GM23338 (cell line): ENCODE data around the gene NLGN1. TPM values are rescaled to one million over a fixed set of nuclear protein-coding genes. Genes with fewer than 3 reads are reported as not detected.

ENCODE experiments used
- ATAC-seq: fragments of 200-7000 bp; cut with Tn5 transposase; 3 replicates; pipeline ENCODE4 v1.9.1; 2020
- DNase-seq: peaks from one replicate; pipeline ENCODE4 v3.0.0-alpha.2; 2015; ENCODE audit warnings: low spot score
- H2AFZ ChIP-seq: fragments of 200-600 bp; sonication (generic); 2 replicates; pipeline ENCODE4 v1.8.0; 2016; ENCODE audit warnings: antibody characterized with exemption, mild to moderate bottlenecking, moderate library complexity
- H3F3A ChIP-seq: fragments of 200-600 bp; sonication (generic); replicated peaks from 2 replicates; pipeline ENCODE4 v1.8.0; 2017; ENCODE audit warnings: antibody characterized with exemption, mixed run types, low read depth
- H3K27ac ChIP-seq: fragments of 200-600 bp; sonication (generic); 2 replicates; pipeline ENCODE4 v1.6.1; 2016; ENCODE audit warnings: low read depth
- H3K27me3 ChIP-seq: fragments of 200-600 bp; sonication (generic); 2 replicates; pipeline ENCODE4 v1.8.0; 2016; ENCODE audit warnings: mild to moderate bottlenecking, mixed run types, moderate library complexity; ENCODE audit not compliant: insufficient read depth
- H3K36me3 ChIP-seq: fragments of 200-600 bp; sonication (generic); 2 replicates; pipeline ENCODE4 v1.8.0; 2016; ENCODE audit warnings: mild to moderate bottlenecking; ENCODE audit not compliant: insufficient read depth
- H3K4me1 ChIP-seq: fragments of 200-600 bp; sonication (generic); 2 replicates; pipeline ENCODE4 v1.8.0; 2016; ENCODE audit warnings: mild to moderate bottlenecking, moderate library complexity; ENCODE audit not compliant: insufficient read depth
- H3K4me2 ChIP-seq: fragments of 200-600 bp; sonication (generic); 2 replicates; pipeline ENCODE4 v1.7.1; 2017; ENCODE audit warnings: mixed run types
- H3K4me3 ChIP-seq: fragments of 200-600 bp; sonication (generic); 2 replicates; pipeline ENCODE4 v1.6.1; 2016; ENCODE audit warnings: mixed run types
- H3K79me2 ChIP-seq: fragments of 200-600 bp; sonication (generic); replicated peaks from 2 replicates; pipeline ENCODE4 v1.8.0; 2017; ENCODE audit warnings: mild to moderate bottlenecking; ENCODE audit not compliant: insufficient read depth
- H3K9me2 ChIP-seq: fragments of 200-600 bp; sonication (generic); 2 replicates; pipeline ENCODE4 v1.8.0; 2017; ENCODE audit not compliant: insufficient read depth
- H4K20me1 ChIP-seq: fragments of 200-600 bp; sonication (generic); replicated peaks from 2 replicates; pipeline ENCODE4 v1.8.0; 2017; ENCODE audit warnings: mild to moderate bottlenecking; ENCODE audit not compliant: insufficient read depth
- H3K27ac Mint-ChIP-seq: 2 replicates; pipeline ENCODE4 v1.8.0; 2020; ENCODE audit warnings: inconsistent platforms, mild to moderate bottlenecking, moderate library complexity, mixed read lengths
- H3K27me3 Mint-ChIP-seq: 3 replicates; pipeline ENCODE4 v1.8.0; 2022; ENCODE audit warnings: low read depth, mild to moderate bottlenecking, moderate library complexity, mixed read lengths, inconsistent platforms; ENCODE audit not compliant: insufficient read depth, poor library complexity
- H3K36me3 Mint-ChIP-seq: 3 replicates; pipeline ENCODE4 v1.8.0; 2021; ENCODE audit warnings: low read depth, mild to moderate bottlenecking, inconsistent platforms, moderate library complexity, mixed read lengths
- H3K4me1 Mint-ChIP-seq: 3 replicates; pipeline ENCODE4 v1.8.0; 2020; ENCODE audit warnings: mild to moderate bottlenecking, inconsistent platforms, mixed read lengths
- H3K4me3 Mint-ChIP-seq: 3 replicates; pipeline ENCODE4 v1.8.0; 2021; ENCODE audit warnings: moderate library complexity, mild to moderate bottlenecking, inconsistent platforms, mixed read lengths
- H3K9me3 Mint-ChIP-seq: 3 replicates; pipeline ENCODE4 v1.8.0; 2020; ENCODE audit warnings: moderate library complexity, mild to moderate bottlenecking, inconsistent platforms, mixed read lengths
- CREB1 ChIP-seq: fragments of 250-450 bp; sonication (Bioruptor Pico); IDR thresholded peaks from 2 replicates; pipeline ENCODE4 v1.5.0; 2020; ENCODE audit warnings: low read depth, mild to moderate bottlenecking, moderate library complexity
- EZH2 ChIP-seq: fragments of 200-600 bp; sonication (generic); IDR thresholded peaks from one replicate; pipeline ENCODE4 v1.8.0; 2017; ENCODE audit warnings: antibody characterized with exemption, mild to moderate bottlenecking, low read depth; ENCODE audit not compliant: unreplicated experiment
- EZH2phosphoT487 ChIP-seq: fragments of 200-600 bp; sonication (generic); IDR thresholded peaks from one replicate; pipeline ENCODE4 v1.8.1; 2018; ENCODE audit warnings: antibody characterized with exemption; ENCODE audit not compliant: unreplicated experiment
- JUNB ChIP-seq: IDR thresholded peaks from one replicate; pipeline ENCODE4 v1.6.1; 2016; ENCODE audit warnings: antibody characterized with exemption; ENCODE audit not compliant: unreplicated experiment
- NANOG ChIP-seq: IDR thresholded peaks from 2 replicates; pipeline ENCODE4 v1.6.1; 2016; ENCODE audit warnings: antibody characterized with exemption, borderline replicate concordance
- POLR2AphosphoS5 ChIP-seq: IDR thresholded peaks from 2 replicates; pipeline ENCODE4 v1.6.1; 2016; ENCODE audit warnings: antibody characterized with exemption, low read depth
- STAT1 ChIP-seq: IDR thresholded peaks from one replicate; pipeline ENCODE4 v1.6.1; 2016; ENCODE audit warnings: antibody characterized with exemption; ENCODE audit not compliant: unreplicated experiment
- ZNF114 ChIP-seq: fragments of 250-450 bp; sonication (Bioruptor Pico); IDR thresholded peaks from 2 replicates; pipeline ENCODE4 v1.5.0; 2020; ENCODE audit warnings: mild to moderate bottlenecking, moderate library complexity
- ZNF331 ChIP-seq: fragments of 250-450 bp; sonication (Bioruptor Pico); IDR thresholded peaks from 2 replicates; pipeline ENCODE4 v1.5.0; 2020; ENCODE audit warnings: low read depth, mild to moderate bottlenecking, moderate library complexity
- polyA plus RNA-seq: library from polyadenylated mRNA; unstranded; fragments of >200 nt; fragmentation: Nextera tagmentation; extraction: Ambion mirVana; gene quantifications from 2 replicates; pipeline ENCODE4 v1.2.1, GENCODE V29; 2016
- total RNA-seq: library from RNA; depleted of rRNA; stranded (reverse); fragments of >200 nt; shearing (Covaris generic); gene quantifications from 2 replicates; pipeline ENCODE4 v1.2.3, GENCODE V29; 2014
- TF ChIP-seq, protein P1 (sequence below), 2 experiments: fragments of 200-600 bp in 1 of 2; sonication (generic) in 1 of 2; conservative IDR thresholded peaks; 2 replicates each; pipeline versions ENCODE4 v1.5.1 to v1.6.1; 2016 to 2017; ENCODE audit warnings: antibody characterized with exemption in 2 of 2, low read depth in 2 of 2, mild to moderate bottlenecking in 2 of 2, moderate library complexity in 1 of 2
- TF ChIP-seq, protein P2 (sequence below): IDR thresholded peaks from 2 replicates; pipeline ENCODE4 v1.6.1; 2016; ENCODE audit warnings: antibody characterized with exemption
- TF ChIP-seq, protein P3 (sequence below): fragments of 250-450 bp; sonication (Bioruptor Pico); IDR thresholded peaks from 2 replicates; pipeline ENCODE4 v1.5.0; 2020; ENCODE audit warnings: mild to moderate bottlenecking, moderate library complexity
- TF ChIP-seq, protein P4 (sequence below): IDR thresholded peaks from one replicate; pipeline ENCODE4 v1.6.1; 2018; ENCODE audit warnings: antibody characterized with exemption; ENCODE audit not compliant: unreplicated experiment

Gene NLGN1
- total and polyA plus RNA-seq, 2 experiments from 2014 or later = 6.5 to 18.6 TPM

DNA sequence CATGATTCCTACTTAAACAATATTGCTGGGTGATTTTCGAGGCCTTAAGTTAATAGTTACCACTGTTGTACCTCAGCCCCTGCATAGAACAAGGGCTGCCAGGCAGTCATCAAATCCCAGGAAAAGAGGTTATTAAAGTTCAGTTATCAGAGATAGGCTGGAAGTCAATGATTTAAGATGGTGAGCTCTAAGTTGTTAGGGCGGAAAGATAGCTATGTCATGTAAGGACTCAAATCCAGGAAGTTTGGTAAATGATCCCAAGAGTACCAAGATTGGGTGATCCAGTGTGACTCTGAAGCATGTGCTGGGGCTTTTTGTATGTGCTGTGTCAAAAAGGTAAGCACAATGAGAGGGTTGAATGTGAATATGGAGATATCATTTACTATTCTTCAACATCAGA is 287.9 kb downstream of the NLGN1 start:
- TF ChIP-seq, protein P1, sequence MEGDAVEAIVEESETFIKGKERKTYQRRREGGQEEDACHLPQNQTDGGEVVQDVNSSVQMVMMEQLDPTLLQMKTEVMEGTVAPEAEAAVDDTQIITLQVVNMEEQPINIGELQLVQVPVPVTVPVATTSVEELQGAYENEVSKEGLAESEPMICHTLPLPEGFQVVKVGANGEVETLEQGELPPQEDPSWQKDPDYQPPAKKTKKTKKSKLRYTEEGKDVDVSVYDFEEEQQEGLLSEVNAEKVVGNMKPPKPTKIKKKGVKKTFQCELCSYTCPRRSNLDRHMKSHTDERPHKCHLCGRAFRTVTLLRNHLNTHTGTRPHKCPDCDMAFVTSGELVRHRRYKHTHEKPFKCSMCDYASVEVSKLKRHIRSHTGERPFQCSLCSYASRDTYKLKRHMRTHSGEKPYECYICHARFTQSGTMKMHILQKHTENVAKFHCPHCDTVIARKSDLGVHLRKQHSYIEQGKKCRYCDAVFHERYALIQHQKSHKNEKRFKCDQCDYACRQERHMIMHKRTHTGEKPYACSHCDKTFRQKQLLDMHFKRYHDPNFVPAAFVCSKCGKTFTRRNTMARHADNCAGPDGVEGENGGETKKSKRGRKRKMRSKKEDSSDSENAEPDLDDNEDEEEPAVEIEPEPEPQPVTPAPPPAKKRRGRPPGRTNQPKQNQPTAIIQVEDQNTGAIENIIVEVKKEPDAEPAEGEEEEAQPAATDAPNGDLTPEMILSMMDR (conservative IDR thresholded peaks at IDR 0.05; ENCODE audit: low read depth in 2 of 2) = no peak
- TF ChIP-seq EZH2phosphoT487 = no peak
- TF ChIP-seq, protein P2, sequence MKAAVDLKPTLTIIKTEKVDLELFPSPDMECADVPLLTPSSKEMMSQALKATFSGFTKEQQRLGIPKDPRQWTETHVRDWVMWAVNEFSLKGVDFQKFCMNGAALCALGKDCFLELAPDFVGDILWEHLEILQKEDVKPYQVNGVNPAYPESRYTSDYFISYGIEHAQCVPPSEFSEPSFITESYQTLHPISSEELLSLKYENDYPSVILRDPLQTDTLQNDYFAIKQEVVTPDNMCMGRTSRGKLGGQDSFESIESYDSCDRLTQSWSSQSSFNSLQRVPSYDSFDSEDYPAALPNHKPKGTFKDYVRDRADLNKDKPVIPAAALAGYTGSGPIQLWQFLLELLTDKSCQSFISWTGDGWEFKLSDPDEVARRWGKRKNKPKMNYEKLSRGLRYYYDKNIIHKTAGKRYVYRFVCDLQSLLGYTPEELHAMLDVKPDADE = no peak
- TF ChIP-seq, protein P3, sequence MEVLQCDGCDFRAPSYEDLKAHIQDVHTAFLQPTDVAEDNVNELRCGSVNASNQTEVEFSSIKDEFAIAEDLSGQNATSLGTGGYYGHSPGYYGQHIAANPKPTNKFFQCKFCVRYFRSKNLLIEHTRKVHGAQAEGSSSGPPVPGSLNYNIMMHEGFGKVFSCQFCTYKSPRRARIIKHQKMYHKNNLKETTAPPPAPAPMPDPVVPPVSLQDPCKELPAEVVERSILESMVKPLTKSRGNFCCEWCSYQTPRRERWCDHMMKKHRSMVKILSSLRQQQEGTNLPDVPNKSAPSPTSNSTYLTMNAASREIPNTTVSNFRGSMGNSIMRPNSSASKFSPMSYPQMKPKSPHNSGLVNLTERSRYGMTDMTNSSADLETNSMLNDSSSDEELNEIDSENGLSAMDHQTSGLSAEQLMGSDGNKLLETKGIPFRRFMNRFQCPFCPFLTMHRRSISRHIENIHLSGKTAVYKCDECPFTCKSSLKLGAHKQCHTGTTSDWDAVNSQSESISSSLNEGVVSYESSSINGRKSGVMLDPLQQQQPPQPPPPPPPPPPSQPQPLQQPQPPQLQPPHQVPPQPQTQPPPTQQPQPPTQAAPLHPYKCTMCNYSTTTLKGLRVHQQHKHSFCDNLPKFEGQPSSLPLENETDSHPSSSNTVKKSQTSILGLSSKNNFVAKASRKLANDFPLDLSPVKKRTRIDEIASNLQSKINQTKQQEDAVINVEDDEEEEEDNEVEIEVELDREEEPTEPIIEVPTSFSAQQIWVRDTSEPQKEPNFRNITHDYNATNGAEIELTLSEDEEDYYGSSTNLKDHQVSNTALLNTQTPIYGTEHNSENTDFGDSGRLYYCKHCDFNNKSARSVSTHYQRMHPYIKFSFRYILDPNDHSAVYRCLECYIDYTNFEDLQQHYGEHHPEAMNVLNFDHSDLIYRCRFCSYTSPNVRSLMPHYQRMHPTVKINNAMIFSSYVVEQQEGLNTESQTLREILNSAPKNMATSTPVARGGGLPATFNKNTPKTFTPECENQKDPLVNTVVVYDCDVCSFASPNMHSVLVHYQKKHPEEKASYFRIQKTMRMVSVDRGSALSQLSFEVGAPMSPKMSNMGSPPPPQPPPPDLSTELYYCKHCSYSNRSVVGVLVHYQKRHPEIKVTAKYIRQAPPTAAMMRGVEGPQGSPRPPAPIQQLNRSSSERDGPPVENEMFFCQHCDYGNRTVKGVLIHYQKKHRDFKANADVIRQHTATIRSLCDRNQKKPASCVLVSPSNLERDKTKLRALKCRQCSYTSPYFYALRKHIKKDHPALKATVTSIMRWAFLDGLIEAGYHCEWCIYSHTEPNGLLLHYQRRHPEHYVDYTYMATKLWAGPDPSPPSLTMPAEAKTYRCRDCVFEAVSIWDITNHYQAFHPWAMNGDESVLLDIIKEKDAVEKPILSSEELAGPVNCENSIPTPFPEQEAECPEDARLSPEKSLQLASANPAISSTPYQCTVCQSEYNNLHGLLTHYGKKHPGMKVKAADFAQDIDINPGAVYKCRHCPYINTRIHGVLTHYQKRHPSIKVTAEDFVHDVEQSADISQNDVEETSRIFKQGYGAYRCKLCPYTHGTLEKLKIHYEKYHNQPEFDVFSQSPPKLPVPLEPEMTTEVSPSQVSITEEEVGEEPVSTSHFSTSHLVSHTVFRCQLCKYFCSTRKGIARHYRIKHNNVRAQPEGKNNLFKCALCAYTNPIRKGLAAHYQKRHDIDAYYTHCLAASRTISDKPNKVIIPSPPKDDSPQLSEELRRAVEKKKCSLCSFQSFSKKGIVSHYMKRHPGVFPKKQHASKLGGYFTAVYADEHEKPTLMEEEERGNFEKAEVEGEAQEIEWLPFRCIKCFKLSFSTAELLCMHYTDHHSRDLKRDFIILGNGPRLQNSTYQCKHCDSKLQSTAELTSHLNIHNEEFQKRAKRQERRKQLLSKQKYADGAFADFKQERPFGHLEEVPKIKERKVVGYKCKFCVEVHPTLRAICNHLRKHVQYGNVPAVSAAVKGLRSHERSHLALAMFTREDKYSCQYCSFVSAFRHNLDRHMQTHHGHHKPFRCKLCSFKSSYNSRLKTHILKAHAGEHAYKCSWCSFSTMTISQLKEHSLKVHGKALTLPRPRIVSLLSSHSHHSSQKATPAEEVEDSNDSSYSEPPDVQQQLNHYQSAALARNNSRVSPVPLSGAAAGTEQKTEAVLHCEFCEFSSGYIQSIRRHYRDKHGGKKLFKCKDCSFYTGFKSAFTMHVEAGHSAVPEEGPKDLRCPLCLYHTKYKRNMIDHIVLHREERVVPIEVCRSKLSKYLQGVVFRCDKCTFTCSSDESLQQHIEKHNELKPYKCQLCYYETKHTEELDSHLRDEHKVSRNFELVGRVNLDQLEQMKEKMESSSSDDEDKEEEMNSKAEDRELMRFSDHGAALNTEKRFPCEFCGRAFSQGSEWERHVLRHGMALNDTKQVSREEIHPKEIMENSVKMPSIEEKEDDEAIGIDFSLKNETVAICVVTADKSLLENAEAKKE (CRISPR knock-in tag) = no peak
- TF ChIP-seq JUNB = no peak
- TF ChIP-seq EZH2 = no peak
- no peak for TF ChIP-seq ZNF331 (CRISPR knock-in tag)
- TF ChIP-seq, protein P4, sequence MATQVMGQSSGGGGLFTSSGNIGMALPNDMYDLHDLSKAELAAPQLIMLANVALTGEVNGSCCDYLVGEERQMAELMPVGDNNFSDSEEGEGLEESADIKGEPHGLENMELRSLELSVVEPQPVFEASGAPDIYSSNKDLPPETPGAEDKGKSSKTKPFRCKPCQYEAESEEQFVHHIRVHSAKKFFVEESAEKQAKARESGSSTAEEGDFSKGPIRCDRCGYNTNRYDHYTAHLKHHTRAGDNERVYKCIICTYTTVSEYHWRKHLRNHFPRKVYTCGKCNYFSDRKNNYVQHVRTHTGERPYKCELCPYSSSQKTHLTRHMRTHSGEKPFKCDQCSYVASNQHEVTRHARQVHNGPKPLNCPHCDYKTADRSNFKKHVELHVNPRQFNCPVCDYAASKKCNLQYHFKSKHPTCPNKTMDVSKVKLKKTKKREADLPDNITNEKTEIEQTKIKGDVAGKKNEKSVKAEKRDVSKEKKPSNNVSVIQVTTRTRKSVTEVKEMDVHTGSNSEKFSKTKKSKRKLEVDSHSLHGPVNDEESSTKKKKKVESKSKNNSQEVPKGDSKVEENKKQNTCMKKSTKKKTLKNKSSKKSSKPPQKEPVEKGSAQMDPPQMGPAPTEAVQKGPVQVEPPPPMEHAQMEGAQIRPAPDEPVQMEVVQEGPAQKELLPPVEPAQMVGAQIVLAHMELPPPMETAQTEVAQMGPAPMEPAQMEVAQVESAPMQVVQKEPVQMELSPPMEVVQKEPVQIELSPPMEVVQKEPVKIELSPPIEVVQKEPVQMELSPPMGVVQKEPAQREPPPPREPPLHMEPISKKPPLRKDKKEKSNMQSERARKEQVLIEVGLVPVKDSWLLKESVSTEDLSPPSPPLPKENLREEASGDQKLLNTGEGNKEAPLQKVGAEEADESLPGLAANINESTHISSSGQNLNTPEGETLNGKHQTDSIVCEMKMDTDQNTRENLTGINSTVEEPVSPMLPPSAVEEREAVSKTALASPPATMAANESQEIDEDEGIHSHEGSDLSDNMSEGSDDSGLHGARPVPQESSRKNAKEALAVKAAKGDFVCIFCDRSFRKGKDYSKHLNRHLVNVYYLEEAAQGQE = no peak
- no peak for TF ChIP-seq CREB1 (CRISPR knock-in tag)
- TF ChIP-seq STAT1 = no peak
- TF ChIP-seq ZNF114 (CRISPR knock-in tag) = no peak
- TF ChIP-seq NANOG = no peak
- TF ChIP-seq POLR2AphosphoS5 = no peak
- DNase-seq = no peak
- no peak for ATAC-seq
- no peak overlapping the region for H3K4me3 ChIP-seq
- no peak overlapping the region for H2AFZ ChIP-seq
- H3K27me3 Mint-ChIP-seq = no peaks in the 10 kb centered on the region
- H3K4me1 Mint-ChIP-seq = peaks cover 29% of the 10 kb centered on the region
- H3K4me2 ChIP-seq = no peak overlapping the region
- no peak overlapping the region for H3K27ac ChIP-seq
- H3K36me3 ChIP-seq = no peaks in the 10 kb centered on the region
- H3K9me3 Mint-ChIP-seq = no peaks in the 10 kb centered on the region
- no peaks in the 10 kb centered on the region for H3K79me2 ChIP-seq
- H3K36me3 Mint-ChIP-seq = no peaks in the 10 kb centered on the region
- H3K4me3 Mint-ChIP-seq = no peak overlapping the region
- no peaks in the 10 kb centered on the region for H4K20me1 ChIP-seq
- peaks cover 10% of the 10 kb centered on the region for H3K4me1 ChIP-seq
- no peaks in the 10 kb centered on the region for H3K9me2 ChIP-seq
- H3K27me3 ChIP-seq = no peaks in the 10 kb centered on the region
- peak overlapping the region; percentile 43; the same call in 1 of the 2 replicates for H3K27ac Mint-ChIP-seq
- no peaks in the 10 kb centered on the region for H3F3A ChIP-seq
